Measurements from ENCODE around the gene KIF26B. TPM values are rescaled to one million over a fixed set of nuclear protein-coding genes. Genes with fewer than 3 reads are reported as not detected.
A peak's percentile ranks its signal among the peaks of the same experiment; 100 is the strongest.

The KIF26B gene
- total and polyA plus RNA-seq, 2 experiments from 2014 or later, result 2.5 to 8.0 TPM

GRCh38 chr1:245436407-245436806, 281.6 kb downstream of the KIF26B start:
- Histone ChIP-seq H3K27me3 (replicated peaks; ENCODE audit: insufficient read depth) (no peaks in the 10 kb centered on the region), H3K27ac (no peak overlapping the region), H3K9ac (no peak overlapping the region), H4K20me1 (ENCODE audit: insufficient read depth) (no peaks in the 10 kb centered on the region), H3K4me3 (no peak overlapping the region), H3K4me1 (ENCODE audit: insufficient read depth) (no peaks in the 10 kb centered on the region), H3K79me2 (ENCODE audit: insufficient read depth) (no peaks in the 10 kb centered on the region), H3K9me2 (ENCODE audit: insufficient read depth) (no peaks in the 10 kb centered on the region), H3F3A (ENCODE audit: insufficient read depth) (no peaks in the 10 kb centered on the region), H3K4me2 (ENCODE audit: unreplicated experiment) (no peak overlapping the region), H3K36me3 (ENCODE audit: low read depth) (no peaks in the 10 kb centered on the region; the same call in 1 of the 2 replicates), H2AFZ (no peak overlapping the region), H3K9me3 (ENCODE audit: low read depth) (no peaks in the 10 kb centered on the region)
- in situ Hi-C loops (cut with MboI), result no loop called here
- 55 to 74% methylated on average over 4 of the region's 4 CpGs for WGBS, 2 experiments (ENCODE audit: low coverage in 1 of 2, low lambda C conversion rate in 2 of 2, missing lambda C conversion rate in 2 of 2)
- DNase-seq, result no peak
- TF ChIP-seq EZH2 (IDR thresholded peaks at IDR 0.05; ENCODE audit: insufficient read depth, poor library complexity, severe bottlenecking), result no peak
- no peak for TF ChIP-seq EZH2phosphoT487 (IDR thresholded peaks at IDR 0.05; ENCODE audit: insufficient read depth, low read depth)

GRCh38 chr1:245437369-245438062, 282.7 kb downstream of the KIF26B start:
- whole genome bisulfite sequencing, 2 experiments (ENCODE audit: low coverage in 1 of 2, low lambda C conversion rate in 2 of 2, missing lambda C conversion rate in 2 of 2), result 26 to 31% methylated on average over 6 of the region's 6 CpGs
- in situ Hi-C loops (cut with MboI), result no loop called here

DNA sequence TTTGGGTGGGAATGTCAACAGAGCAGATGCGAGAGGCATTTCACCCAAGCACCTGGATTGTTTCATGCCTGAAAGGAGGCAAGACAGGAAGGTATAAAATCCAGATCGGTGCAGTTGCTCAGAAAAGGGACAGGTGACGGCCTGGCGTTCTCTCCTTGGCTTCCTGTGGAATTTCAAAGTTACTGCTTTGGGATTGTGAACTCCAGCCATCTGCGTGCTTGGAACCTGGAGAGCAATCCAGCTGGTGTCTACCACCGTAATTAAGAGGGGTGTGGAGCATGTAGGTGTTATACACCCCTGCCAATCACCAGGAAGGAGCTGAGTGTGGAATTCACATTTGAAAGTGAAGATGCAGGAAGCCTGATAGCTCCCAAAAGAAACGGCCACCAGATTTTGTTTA, 286.1 kb downstream of the KIF26B start:
- Histone ChIP-seq H3K9me3 (ENCODE audit: low read depth) (no peaks in the 10 kb centered on the region), H3K4me2 (ENCODE audit: unreplicated experiment) (no peak overlapping the region), H3K27ac (no peak overlapping the region), H3K4me1 (ENCODE audit: insufficient read depth) (peaks cover 10% of the 10 kb centered on the region; the same call in 1 of the 2 replicates), H3K27me3 (replicated peaks; ENCODE audit: insufficient read depth) (no peaks in the 10 kb centered on the region), H3K79me2 (ENCODE audit: insufficient read depth) (no peaks in the 10 kb centered on the region), H4K20me1 (ENCODE audit: insufficient read depth) (no peaks in the 10 kb centered on the region), H3F3A (ENCODE audit: insufficient read depth) (peaks cover 7% of the 10 kb centered on the region; the same call in 1 of the 2 replicates), H3K9me2 (ENCODE audit: insufficient read depth) (no peaks in the 10 kb centered on the region), H3K36me3 (ENCODE audit: low read depth) (no peaks in the 10 kb centered on the region; the same call in 1 of the 2 replicates), H2AFZ (no peak overlapping the region), H3K4me3 (no peak overlapping the region), H3K9ac (no peak overlapping the region)
- DNase-seq, result no peak
- 55 to 60% methylated on average over 7 of the region's 7 CpGs for WGBS, 2 experiments (ENCODE audit: low coverage in 1 of 2, low lambda C conversion rate in 2 of 2, missing lambda C conversion rate in 2 of 2)
- in situ Hi-C loops (cut with MboI), result no loop called here
- TF ChIP-seq EZH2 (IDR thresholded peaks at IDR 0.05; ENCODE audit: insufficient read depth, poor library complexity, severe bottlenecking) (no peak), EZH2phosphoT487 (IDR thresholded peaks at IDR 0.05; ENCODE audit: insufficient read depth, low read depth) (no peak)

More at GRCh38 chr1:245437369-245438062, 282.7 kb downstream of the KIF26B start:
- no peaks in the 10 kb centered on the region for H3F3A ChIP-seq (ENCODE audit: insufficient read depth)
- H2AFZ ChIP-seq, result no peak overlapping the region
- H3K79me2 ChIP-seq (ENCODE audit: insufficient read depth), result no peaks in the 10 kb centered on the region
- DNase-seq, result no peak
- H3K4me1 ChIP-seq (ENCODE audit: insufficient read depth), result no peaks in the 10 kb centered on the region
- no peaks in the 10 kb centered on the region for H3K27me3 ChIP-seq (replicated peaks; ENCODE audit: insufficient read depth)
- H3K27ac ChIP-seq, result no peak overlapping the region
- H3K4me2 ChIP-seq (ENCODE audit: unreplicated experiment), result no peak overlapping the region
- TF ChIP-seq EZH2phosphoT487 (IDR thresholded peaks at IDR 0.05; ENCODE audit: insufficient read depth, low read depth) (no peak), EZH2 (IDR thresholded peaks at IDR 0.05; ENCODE audit: insufficient read depth, poor library complexity, severe bottlenecking) (no peak)
- H3K9ac ChIP-seq, result no peak overlapping the region
- H3K4me3 ChIP-seq, result no peak overlapping the region
- H3K9me3 ChIP-seq (ENCODE audit: low read depth), result no peaks in the 10 kb centered on the region
- H3K9me2 ChIP-seq (ENCODE audit: insufficient read depth), result no peaks in the 10 kb centered on the region
- H4K20me1 ChIP-seq (ENCODE audit: insufficient read depth), result no peaks in the 10 kb centered on the region
- H3K36me3 ChIP-seq (ENCODE audit: low read depth), result no peaks in the 10 kb centered on the region; the same call in 1 of the 2 replicates

DNA sequence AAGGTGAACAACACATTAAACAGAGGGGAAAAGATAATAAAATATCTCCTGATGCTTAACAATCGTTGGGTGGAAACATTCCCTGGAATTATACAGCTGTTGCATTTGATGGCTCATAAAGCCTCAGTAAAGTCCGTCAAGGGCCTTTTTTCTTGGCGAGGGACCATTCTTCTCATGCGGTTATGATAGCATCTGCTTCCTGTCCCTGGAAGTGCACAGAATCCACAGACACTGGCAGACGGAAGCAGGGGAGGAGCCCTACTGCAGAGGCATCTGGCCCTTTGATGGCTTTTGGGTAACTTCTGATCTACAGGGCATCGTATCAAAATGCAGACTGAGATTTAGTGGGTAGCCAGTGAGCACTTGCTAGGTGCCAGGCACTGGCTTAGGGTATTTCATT, 286.9 kb downstream of the KIF26B start:
- H3K36me3 ChIP-seq (ENCODE audit: low read depth), result no peaks in the 10 kb centered on the region; the same call in 1 of the 2 replicates
- TF ChIP-seq EZH2phosphoT487 (IDR thresholded peaks at IDR 0.05; ENCODE audit: insufficient read depth, low read depth) (no peak), EZH2 (IDR thresholded peaks at IDR 0.05; ENCODE audit: insufficient read depth, poor library complexity, severe bottlenecking) (no peak)
- H4K20me1 ChIP-seq (ENCODE audit: insufficient read depth), result no peaks in the 10 kb centered on the region
- H3K9me2 ChIP-seq (ENCODE audit: insufficient read depth), result no peaks in the 10 kb centered on the region
- no peak overlapping the region for H3K27ac ChIP-seq
- no peaks in the 10 kb centered on the region for H3K27me3 ChIP-seq (replicated peaks; ENCODE audit: insufficient read depth)
- H2AFZ ChIP-seq, result peak overlapping the region; percentile 21
- H3K4me1 ChIP-seq (ENCODE audit: insufficient read depth), result peaks cover 10% of the 10 kb centered on the region; the same call in 1 of the 2 replicates
- peak; percentile 68 for DNase-seq
- in situ Hi-C loops (cut with MboI), result no loop called here
- H3K9ac ChIP-seq, result no peak overlapping the region
- H3K4me3 ChIP-seq, result no peak overlapping the region
- H3K9me3 ChIP-seq (ENCODE audit: low read depth), result no peaks in the 10 kb centered on the region
- no peak overlapping the region for H3K4me2 ChIP-seq (ENCODE audit: unreplicated experiment)
- 11 to 18% methylated on average over 6 of the region's 6 CpGs for WGBS, 2 experiments (ENCODE audit: low coverage in 1 of 2, low lambda C conversion rate in 2 of 2, missing lambda C conversion rate in 2 of 2)
- H3F3A ChIP-seq (ENCODE audit: insufficient read depth), result peaks cover 7% of the 10 kb centered on the region; the same call in 1 of the 2 replicates
- H3K79me2 ChIP-seq (ENCODE audit: insufficient read depth), result no peaks in the 10 kb centered on the region

Measured in GM23248 (cell line).